PC-3 (cell line): ENCODE data around the gene CDK5. TPM values are rescaled to one million over a fixed set of nuclear protein-coding genes. Genes with fewer than 3 reads are reported as not detected.

Source experiments
- ATAC-seq: fragments of 200-7000 bp; cut with Tn5 transposase; 2 replicates; pipeline ENCODE4 v1.9.1; 2020; ENCODE audit warnings: mild to moderate bottlenecking, moderate library complexity
- BruUV-seq: library from RNA; stranded (reverse); fragments of 400-500 nt; replicated peaks from 2 replicates; lab custom pipeline; 2021; lab: Mats Ljungman, UMichigan
- CTCF ChIA-PET: fragments of 300-600 bp; sonication (Branson Sonifier 250); formaldehyde crosslinking; loops from one replicate; lab custom pipeline; 2022; ENCODE audit warnings: antibody characterized with exemption; lab: Charles Lee
- POLR2A ChIA-PET: fragments of 300-600 bp; sonication (Branson Sonifier 250); formaldehyde crosslinking; loops from one replicate; lab custom pipeline; 2022; ENCODE audit warnings: antibody characterized with exemption; ENCODE audit not compliant: unreplicated experiment; lab: Charles Lee
- DNase-seq: peaks from one replicate; pipeline ENCODE4 v3.0.0-alpha.2; 2015
- H2AFZ ChIP-seq: fragments of 300-600 bp; sonication (generic); 2 replicates; pipeline ENCODE4 v1.6.0; 2016; ENCODE audit warnings: antibody characterized with exemption, low read length
- H3F3A ChIP-seq: fragments of 300-600 bp; sonication (generic); one replicate; pipeline ENCODE4 v1.6.0; 2017; ENCODE audit warnings: antibody characterized with exemption, low read length, control low read depth, mild to moderate bottlenecking; ENCODE audit not compliant: unreplicated experiment
- H3K27ac ChIP-seq: fragments of 300-600 bp; sonication (generic); 2 replicates; pipeline ENCODE4 v1.5.1; 2016; ENCODE audit warnings: mild to moderate bottlenecking, low read length
- H3K27me3 ChIP-seq: fragments of 300-600 bp; sonication (generic); 2 replicates; pipeline ENCODE4 v1.6.1; 2016; ENCODE audit warnings: low read length, mixed read lengths
- H3K36me3 ChIP-seq: fragments of 300-600 bp; sonication (generic); 2 replicates; pipeline ENCODE4 v1.6.1; 2016; ENCODE audit warnings: low read depth, mixed run types, low read length, mixed read lengths
- H3K4me1 ChIP-seq: fragments of 300-600 bp; sonication (generic); 2 replicates; pipeline ENCODE4 v1.5.1; 2016; ENCODE audit warnings: low read length; ENCODE audit not compliant: insufficient read depth
- H3K4me2 ChIP-seq: fragments of 300-600 bp; sonication (generic); 2 replicates; pipeline ENCODE4 v1.6.0; 2016; ENCODE audit warnings: low read length
- H3K4me3 ChIP-seq: fragments of 300-600 bp; sonication (generic); 2 replicates; pipeline ENCODE4 v1.5.1; 2016; ENCODE audit warnings: mild to moderate bottlenecking, low read length, mixed read lengths
- H3K79me2 ChIP-seq: fragments of 300-600 bp; sonication (generic); 2 replicates; pipeline ENCODE4 v1.6.1; 2017; ENCODE audit warnings: low read length, mixed read lengths
- H3K9ac ChIP-seq: fragments of 300-600 bp; sonication (generic); 2 replicates; pipeline ENCODE4 v1.6.0; 2016; ENCODE audit warnings: mild to moderate bottlenecking, low read length
- H3K9me2 ChIP-seq: fragments of 300-600 bp; sonication (generic); replicated peaks from 2 replicates; pipeline ENCODE4 v1.6.1; 2016; ENCODE audit warnings: mixed run types, low read length, mixed read lengths
- H3K9me3 ChIP-seq: fragments of 300-600 bp; sonication (generic); 2 replicates; pipeline ENCODE4 v1.6.1; 2016; ENCODE audit warnings: low read length, mixed read lengths
- H4K20me1 ChIP-seq: fragments of 300-600 bp; sonication (generic); 2 replicates; pipeline ENCODE4 v1.6.1; 2016; ENCODE audit warnings: low read length, mixed read lengths
- EZH2 ChIP-seq: fragments of 300-600 bp; sonication (generic); IDR thresholded peaks from one replicate; pipeline ENCODE4 v1.6.1; 2017; ENCODE audit warnings: antibody characterized with exemption, mild to moderate bottlenecking, low read length; ENCODE audit not compliant: unreplicated experiment
- EZH2phosphoT487 ChIP-seq: fragments of 300-600 bp; sonication (generic); IDR thresholded peaks from 2 replicates; pipeline ENCODE4 v1.6.1; 2018; ENCODE audit warnings: mild to moderate bottlenecking, antibody characterized with exemption, low read length, borderline replicate concordance
- intact Hi-C: fragments of 100-400 bp; cut with micrococcal nuclease; formaldehyde crosslinking; loops from 2 replicates; pipeline ENCODE4 v1.9.0; 2023
- total RNA-seq: library from RNA; depleted of rRNA; stranded (reverse); fragments of >200 nt; gene quantifications from 2 replicates; pipeline ENCODE4 v1.2.3, GENCODE V29; 2014
- TF ChIP-seq, protein P1 (sequence below): fragments of 300-600 bp; sonication (generic); conservative IDR thresholded peaks from 2 replicates; pipeline ENCODE4 v1.5.1; 2017; ENCODE audit warnings: antibody characterized with exemption, low read depth, mild to moderate bottlenecking, low read length

The CDK5 gene
- total RNA-seq, 1 experiment from 2014 or later = 40.1 TPM

DNA sequence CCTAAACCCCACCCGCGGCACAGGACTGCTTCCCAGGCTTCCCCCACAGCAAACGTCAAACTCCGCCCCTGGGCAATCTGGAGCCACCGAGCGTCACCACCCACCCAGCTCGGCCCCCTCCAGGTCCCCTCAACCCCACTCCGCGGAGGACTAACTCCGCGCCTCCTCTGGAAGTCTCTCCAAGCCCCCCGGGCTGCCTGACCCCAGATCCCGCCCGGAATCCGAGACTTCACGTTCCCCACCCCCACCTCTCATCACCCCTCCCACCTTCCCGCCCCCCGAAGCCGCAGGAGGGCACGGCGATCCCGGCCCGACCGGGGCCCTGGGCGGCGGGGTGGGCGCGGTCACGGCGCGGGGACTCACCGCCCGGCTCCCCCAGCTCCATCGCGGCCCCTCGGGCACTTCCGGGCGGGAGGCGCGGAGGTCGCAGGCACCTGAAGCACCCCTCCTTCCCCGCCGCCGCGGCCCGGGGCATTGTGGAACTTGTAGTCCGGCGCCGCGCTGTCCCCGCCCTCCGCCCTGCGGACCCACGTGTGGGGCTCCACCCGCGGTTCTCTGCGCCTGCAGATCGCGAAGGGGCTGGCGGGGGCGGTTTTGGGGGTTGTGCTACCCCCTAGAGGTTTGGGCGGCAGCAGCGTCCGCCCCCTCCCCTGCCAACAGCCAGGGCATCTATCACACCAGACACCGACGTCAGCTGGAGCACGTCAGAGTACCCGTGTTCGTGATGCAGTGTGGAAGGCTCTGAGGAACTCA is 25.6 kb upstream of the CDK5 start, which contains the start of gene TMUB1:
TMUB1 (minus strand) TSS at position 423 of the 753 bp plus-strand sequence. CDS start 930 bp downstream, outside the sequence.
- peak; percentile 13 for ATAC-seq
- Histone ChIP-seq H3F3A (no peaks in the 10 kb centered on the region), H3K27ac (peak within 1 kb of the TSS; percentile 65), H3K27me3 (no peaks in the 10 kb centered on the region), H4K20me1 (no peaks in the 10 kb centered on the region), H3K9me3 (no peaks in the 10 kb centered on the region), H3K9me2 (no peaks in the 10 kb centered on the region), H3K36me3 (no peaks in the 10 kb centered on the region; the same call in 1 of the 2 replicates), H2AFZ (peak within 1 kb of the TSS; percentile 97), H3K9ac (peak within 1 kb of the TSS; percentile 98), H3K4me3 (peak within 1 kb of the TSS; percentile 91), H3K4me1 (peaks cover 47% of the 10 kb centered on the region), H3K4me2 (peak within 1 kb of the TSS; percentile 95), H3K79me2 (peaks cover 55% of the 10 kb centered on the region)
- ChIA-PET CTCF (no interaction called here), POLR2A (interaction anchor here (0.7 kb wide), 1 partner anchor 20 kb away, joined by 23 read pairs; no protein-coding TSS in a partner anchor)
- intact Hi-C loops = no loop called here
- peak; percentile 49 for DNase-seq
- BruUV-seq = no TSS peak
- TF ChIP-seq, protein P1, sequence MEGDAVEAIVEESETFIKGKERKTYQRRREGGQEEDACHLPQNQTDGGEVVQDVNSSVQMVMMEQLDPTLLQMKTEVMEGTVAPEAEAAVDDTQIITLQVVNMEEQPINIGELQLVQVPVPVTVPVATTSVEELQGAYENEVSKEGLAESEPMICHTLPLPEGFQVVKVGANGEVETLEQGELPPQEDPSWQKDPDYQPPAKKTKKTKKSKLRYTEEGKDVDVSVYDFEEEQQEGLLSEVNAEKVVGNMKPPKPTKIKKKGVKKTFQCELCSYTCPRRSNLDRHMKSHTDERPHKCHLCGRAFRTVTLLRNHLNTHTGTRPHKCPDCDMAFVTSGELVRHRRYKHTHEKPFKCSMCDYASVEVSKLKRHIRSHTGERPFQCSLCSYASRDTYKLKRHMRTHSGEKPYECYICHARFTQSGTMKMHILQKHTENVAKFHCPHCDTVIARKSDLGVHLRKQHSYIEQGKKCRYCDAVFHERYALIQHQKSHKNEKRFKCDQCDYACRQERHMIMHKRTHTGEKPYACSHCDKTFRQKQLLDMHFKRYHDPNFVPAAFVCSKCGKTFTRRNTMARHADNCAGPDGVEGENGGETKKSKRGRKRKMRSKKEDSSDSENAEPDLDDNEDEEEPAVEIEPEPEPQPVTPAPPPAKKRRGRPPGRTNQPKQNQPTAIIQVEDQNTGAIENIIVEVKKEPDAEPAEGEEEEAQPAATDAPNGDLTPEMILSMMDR = no peak

DNA sequence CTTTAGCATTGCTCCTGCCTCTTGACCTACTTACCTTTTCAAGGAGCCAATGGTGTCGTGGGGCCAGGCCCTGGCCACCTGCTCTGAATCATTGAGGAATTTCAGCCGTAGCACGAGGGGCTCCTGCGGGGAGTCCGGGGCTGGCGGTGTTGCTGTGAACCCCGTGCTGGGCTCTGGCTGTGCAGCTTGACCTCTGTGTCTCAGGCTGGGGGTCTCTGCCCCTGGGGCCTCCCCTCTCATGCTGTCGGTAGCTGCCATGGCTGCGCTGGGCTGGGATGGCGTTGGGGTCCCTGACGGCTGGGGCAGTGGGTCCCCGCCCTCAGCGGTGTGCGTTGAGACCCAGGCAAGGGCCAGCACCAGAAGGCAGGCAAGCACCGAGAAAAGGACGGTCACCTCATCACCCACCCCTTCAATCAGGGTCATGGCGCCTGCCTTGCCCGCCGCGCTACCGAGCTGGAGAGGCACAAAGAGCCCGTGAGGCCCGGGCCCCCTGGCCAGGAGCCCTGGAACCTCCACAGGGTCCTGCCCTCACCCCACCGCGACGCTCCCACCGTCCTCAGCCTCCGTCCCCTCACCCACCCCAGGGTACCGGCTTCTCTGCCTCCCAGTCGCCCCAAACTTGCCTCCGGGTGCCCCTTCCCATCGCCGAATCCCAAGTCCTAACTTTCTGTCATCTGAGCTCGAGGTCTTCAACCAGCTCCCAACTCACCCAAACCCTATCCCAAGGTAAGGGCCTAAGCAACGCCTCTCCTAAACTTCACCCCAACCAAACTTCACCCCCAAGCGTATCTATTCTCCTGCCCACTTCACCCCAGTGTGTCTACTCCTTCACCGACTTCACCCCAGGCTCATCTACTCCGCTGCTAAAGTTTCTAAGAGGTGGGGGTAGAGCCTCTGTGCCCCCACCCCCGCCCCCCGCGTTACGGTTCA is 24.7 kb upstream of the CDK5 start:
- Histone ChIP-seq H3K4me3 (peak overlapping the region; percentile 91), H3K27ac (peak overlapping the region; percentile 65), H2AFZ (peak overlapping the region; percentile 97), H3K79me2 (peaks cover 48% of the 10 kb centered on the region), H3K9me2 (no peaks in the 10 kb centered on the region), H3K4me1 (peaks cover 42% of the 10 kb centered on the region), H3K27me3 (no peaks in the 10 kb centered on the region), H3F3A (no peaks in the 10 kb centered on the region), H3K36me3 (no peaks in the 10 kb centered on the region; the same call in 1 of the 2 replicates), H4K20me1 (no peaks in the 10 kb centered on the region), H3K9me3 (no peaks in the 10 kb centered on the region), H3K4me2 (peak overlapping the region; percentile 95), H3K9ac (peak overlapping the region; percentile 98)
- no peak for ATAC-seq
- no peak for TF ChIP-seq EZH2
- no peak for TF ChIP-seq EZH2phosphoT487
- TF ChIP-seq, protein P1 = no peak
- POLR2A ChIA-PET = no interaction called here
- BruUV-seq = no TSS peak
- DNase-seq = no peak
- CTCF ChIA-PET = no interaction called here
- intact Hi-C loops = no loop called here
